ENCODE results near the gene CHAC2.

- TF ChIP-seq CTCF (IDR thresholded peaks at IDR 0.05) (no peak), EZH2 (IDR thresholded peaks at IDR 0.05) (no peak)
Observed at GRCh38 chr2:53784436-53784835, 16.8 kb downstream of the CHAC2 start.

Measured in neural progenitor cell (in vitro differentiated cells).